ENCODE results near the gene ATP6V0A4. TPM values are rescaled to one million over a fixed set of nuclear protein-coding genes. Genes with fewer than 3 reads are reported as not detected.

Gene ATP6V0A4
- total RNA-seq, 1 experiment from 2014 or later: 1.0 TPM

DNA sequence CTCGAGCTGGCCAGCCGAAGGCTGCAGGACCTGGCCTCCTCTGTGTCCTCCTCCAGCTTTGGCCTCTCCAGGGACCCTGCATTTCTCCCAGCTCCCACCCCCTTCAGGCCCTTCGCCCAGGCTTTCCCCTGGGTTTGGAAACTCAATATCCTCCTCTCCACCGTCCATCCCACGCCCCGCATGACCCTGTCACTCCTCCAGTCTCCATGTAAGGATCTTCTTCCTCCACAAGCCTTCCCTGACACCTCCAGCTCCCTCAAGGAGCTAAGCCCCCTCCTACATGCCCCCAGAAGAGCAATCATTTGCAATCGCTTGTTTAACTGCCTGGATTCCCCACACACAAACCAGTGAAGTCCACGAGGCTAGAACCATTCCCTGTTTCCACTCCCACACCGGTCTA is 24.8 kb downstream of the ATP6V0A4 start:
- DNase-seq (no peak), ATAC-seq (no peak)
- no peaks in the 10 kb centered on the region for H3F3A ChIP-seq (ENCODE audit: low read length, unreplicated experiment)
- H3K9me3 ChIP-seq (ENCODE audit: low read length): no peaks in the 10 kb centered on the region
- H3K79me2 ChIP-seq (ENCODE audit: low read length): no peaks in the 10 kb centered on the region
- H3K27ac ChIP-seq (ENCODE audit: low read length): no peak overlapping the region
- no peak overlapping the region for H3K4me3 ChIP-seq (ENCODE audit: low read length)
- no peak overlapping the region for H2AFZ ChIP-seq (ENCODE audit: low read length)
- H3K4me2 ChIP-seq (ENCODE audit: low read length): no peak overlapping the region
- no peaks in the 10 kb centered on the region for H3K36me3 ChIP-seq (ENCODE audit: low read depth, low read length)
- no peaks in the 10 kb centered on the region for H3K27me3 ChIP-seq (ENCODE audit: low read length)
- no peaks in the 10 kb centered on the region for H4K20me1 ChIP-seq (ENCODE audit: low read length)
- intact Hi-C loops (cut with micrococcal nuclease): no loop called here
- no peak overlapping the region for H3K9ac ChIP-seq (ENCODE audit: low read length)
- no peaks in the 10 kb centered on the region for H3K4me1 ChIP-seq (ENCODE audit: insufficient read depth, low read length)
- BruUV-seq (replicated peaks): no TSS peak
- ChIA-PET CTCF (no interaction called here), POLR2A (ENCODE audit: unreplicated experiment) (no interaction called here)
- no peak for TF ChIP-seq CTCF (conservative IDR thresholded peaks at IDR 0.05; ENCODE audit: low read depth, low read length)
- H3K9me2 ChIP-seq (replicated peaks; ENCODE audit: low read length): no peaks in the 10 kb centered on the region

GRCh38 chr7:138770904-138771303 is 27.1 kb downstream of the ATP6V0A4 start:
- H3K9me2 ChIP-seq (replicated peaks; ENCODE audit: low read length): no peaks in the 10 kb centered on the region
- ATAC-seq (no peak), DNase-seq (no peak)
- H4K20me1 ChIP-seq (ENCODE audit: low read length): no peaks in the 10 kb centered on the region
- H3K36me3 ChIP-seq (ENCODE audit: low read depth, low read length): no peaks in the 10 kb centered on the region
- H3F3A ChIP-seq (ENCODE audit: low read length, unreplicated experiment): no peaks in the 10 kb centered on the region
- H3K4me3 ChIP-seq (ENCODE audit: low read length): no peak overlapping the region
- H3K9ac ChIP-seq (ENCODE audit: low read length): no peak overlapping the region
- H2AFZ ChIP-seq (ENCODE audit: low read length): no peak overlapping the region
- CTCF ChIA-PET: no interaction called here
- intact Hi-C loops (cut with micrococcal nuclease): no loop called here
- no TSS peak for BruUV-seq (replicated peaks)
- POLR2A ChIA-PET (ENCODE audit: unreplicated experiment): no interaction called here
- no peaks in the 10 kb centered on the region for H3K9me3 ChIP-seq (ENCODE audit: low read length)
- H3K4me1 ChIP-seq (ENCODE audit: insufficient read depth, low read length): no peaks in the 10 kb centered on the region
- H3K4me2 ChIP-seq (ENCODE audit: low read length): no peak overlapping the region
- TF ChIP-seq EZH2 (IDR thresholded peaks at IDR 0.05; ENCODE audit: low read length, unreplicated experiment) (no peak), CTCF (conservative IDR thresholded peaks at IDR 0.05; ENCODE audit: low read depth, low read length) (no peak), EZH2phosphoT487 (IDR thresholded peaks at IDR 0.05; ENCODE audit: borderline replicate concordance, low read length) (no peak)
- H3K79me2 ChIP-seq (ENCODE audit: low read length): no peaks in the 10 kb centered on the region
- H3K27me3 ChIP-seq (ENCODE audit: low read length): no peaks in the 10 kb centered on the region
- H3K27ac ChIP-seq (ENCODE audit: low read length): no peak overlapping the region

- POLR2A ChIA-PET (ENCODE audit: unreplicated experiment): no interaction called here
- CTCF ChIA-PET: no interaction called here
- no peaks in the 10 kb centered on the region for H3K9me2 ChIP-seq (replicated peaks; ENCODE audit: low read length)
- no peaks in the 10 kb centered on the region for H3K36me3 ChIP-seq (ENCODE audit: low read depth, low read length)
- intact Hi-C loops (cut with micrococcal nuclease): no loop called here
- ATAC-seq: no peak
- H3K4me1 ChIP-seq (ENCODE audit: insufficient read depth, low read length): no peaks in the 10 kb centered on the region
- TF ChIP-seq EZH2phosphoT487 (IDR thresholded peaks at IDR 0.05; ENCODE audit: borderline replicate concordance, low read length) (no peak), EZH2 (IDR thresholded peaks at IDR 0.05; ENCODE audit: low read length, unreplicated experiment) (no peak), CTCF (conservative IDR thresholded peaks at IDR 0.05; ENCODE audit: low read depth, low read length) (no peak)
- no peak overlapping the region for H3K9ac ChIP-seq (ENCODE audit: low read length)
- H3K9me3 ChIP-seq (ENCODE audit: low read length): no peaks in the 10 kb centered on the region
- H3K79me2 ChIP-seq (ENCODE audit: low read length): no peaks in the 10 kb centered on the region
- H2AFZ ChIP-seq (ENCODE audit: low read length): no peak overlapping the region
- BruUV-seq (replicated peaks): no TSS peak
- no peaks in the 10 kb centered on the region for H3F3A ChIP-seq (ENCODE audit: low read length, unreplicated experiment)
- no peak overlapping the region for H3K4me3 ChIP-seq (ENCODE audit: low read length)
- H3K4me2 ChIP-seq (ENCODE audit: low read length): no peak overlapping the region
- no peaks in the 10 kb centered on the region for H4K20me1 ChIP-seq (ENCODE audit: low read length)
- no peaks in the 10 kb centered on the region for H3K27me3 ChIP-seq (ENCODE audit: low read length)
- no peak overlapping the region for H3K27ac ChIP-seq (ENCODE audit: low read length)
- no peak for DNase-seq
These were observed 29.8 kb downstream of the ATP6V0A4 start for GRCh38 chr7:138768241-138768640.

Data from PC-3 (cell line).